ENCODE results near the gene EPOP. TPM values are rescaled to one million over a fixed set of nuclear protein-coding genes. Genes with fewer than 3 reads are reported as not detected.
A peak's percentile ranks its signal among the peaks of the same experiment; 100 is the strongest.

Gene EPOP
- total RNA-seq, 4 donors from 2014 or later = 1.8 to 8.7 (median 3.3) TPM

GRCh38 chr17:38681096-38681495, 6.3 kb upstream of the EPOP start:
- TF ChIP-seq CTCF (IDR thresholded peaks at IDR 0.05) (no peak), POLR2A (IDR thresholded peaks at IDR 0.05) (no peak)
- intact Hi-C loops (cut with DNase I; ENCODE audit: low total_unique reads) = loop anchor here (2.0 kb wide), 1 partner anchor 54 kb away; no protein-coding TSS in a partner anchor
- 82 to 84% methylated on average over 3 of the region's 3 CpGs for WGBS, 2 donors

DNA sequence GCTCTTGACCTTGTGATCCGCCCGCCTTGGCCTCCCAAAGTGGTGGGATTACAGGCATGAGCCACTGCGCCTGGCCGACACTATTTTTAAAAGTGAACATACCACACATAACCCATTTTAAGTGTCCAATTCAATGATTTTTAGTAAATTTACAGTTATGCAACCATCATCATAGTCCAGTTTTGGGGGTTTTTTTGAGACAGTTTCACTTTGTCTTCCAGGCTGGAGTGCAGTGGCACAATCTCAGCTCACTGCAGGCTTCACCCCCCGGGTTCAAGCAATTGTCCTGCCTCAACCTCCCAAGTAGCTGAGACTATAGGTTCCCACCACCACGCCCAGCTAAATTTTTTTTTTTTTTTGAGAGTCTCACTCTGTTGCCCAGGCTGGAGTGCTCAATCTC, 3.1 kb upstream of the EPOP start:
- no peak overlapping the region for H3K4me3 ChIP-seq (ENCODE audit: low read depth, poor library complexity, severe bottlenecking)
- TF ChIP-seq POLR2A (IDR thresholded peaks at IDR 0.05) (no peak), CTCF (IDR thresholded peaks at IDR 0.05) (no peak)
- intact Hi-C loops (cut with DNase I; ENCODE audit: low total_unique reads) = no loop called here
- no peak for DNase-seq (ENCODE audit: low spot score in 2 of 2)
- 89 to 93% methylated on average over 6 of the region's 6 CpGs for WGBS, 2 donors

More at GRCh38 chr17:38681096-38681495, 6.3 kb upstream of the EPOP start:
- DNase-seq (ENCODE audit: low spot score in 2 of 2) = no peak
- no peak overlapping the region for H3K4me3 ChIP-seq (ENCODE audit: low read depth, poor library complexity, severe bottlenecking)

DNA sequence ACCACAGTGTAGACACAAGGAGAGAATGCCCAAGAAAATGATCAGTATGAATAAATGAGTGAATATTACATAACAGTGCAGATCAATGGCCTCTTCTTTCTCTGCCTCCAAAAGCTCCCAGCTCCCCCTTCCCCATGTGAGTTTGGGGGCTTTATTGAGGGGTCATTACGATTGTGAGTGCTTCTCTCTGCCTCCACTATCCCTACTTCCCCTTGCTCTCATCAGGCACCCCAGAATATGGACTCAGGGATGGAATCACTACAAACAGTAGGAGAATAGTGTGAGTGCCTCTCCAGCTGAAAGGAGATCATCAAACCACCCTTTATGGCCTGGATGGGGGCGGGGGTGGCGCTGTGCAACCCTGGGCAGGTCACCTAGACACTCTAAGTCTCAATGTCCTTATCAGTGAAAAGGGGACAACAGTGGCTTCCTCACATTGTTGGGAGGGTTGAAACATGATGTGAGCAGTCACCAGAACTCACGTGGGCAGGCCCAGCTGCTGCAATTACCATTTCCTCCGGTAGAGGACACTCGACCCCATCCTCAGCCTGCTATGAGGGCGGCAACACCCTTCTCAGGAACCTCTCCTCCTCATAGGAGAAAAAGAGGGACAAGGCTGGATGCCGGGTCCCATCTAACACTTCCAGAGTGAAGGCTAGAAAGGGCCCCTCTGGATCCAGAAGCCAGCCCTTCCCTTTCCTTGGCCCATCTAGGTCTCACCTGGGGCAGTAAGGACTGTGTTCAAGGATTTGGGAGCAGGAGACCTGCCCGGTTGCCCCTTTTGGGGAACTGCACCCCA, 2.1 kb upstream of the EPOP start:
- 11 to 13% methylated on average over 9 of the region's 9 CpGs for WGBS, 2 donors
- no peak for TF ChIP-seq POLR2A (IDR thresholded peaks at IDR 0.05)
- peak in 1 of 3 donors; percentile 98 for TF ChIP-seq CTCF (IDR thresholded peaks at IDR 0.05)

DNA sequence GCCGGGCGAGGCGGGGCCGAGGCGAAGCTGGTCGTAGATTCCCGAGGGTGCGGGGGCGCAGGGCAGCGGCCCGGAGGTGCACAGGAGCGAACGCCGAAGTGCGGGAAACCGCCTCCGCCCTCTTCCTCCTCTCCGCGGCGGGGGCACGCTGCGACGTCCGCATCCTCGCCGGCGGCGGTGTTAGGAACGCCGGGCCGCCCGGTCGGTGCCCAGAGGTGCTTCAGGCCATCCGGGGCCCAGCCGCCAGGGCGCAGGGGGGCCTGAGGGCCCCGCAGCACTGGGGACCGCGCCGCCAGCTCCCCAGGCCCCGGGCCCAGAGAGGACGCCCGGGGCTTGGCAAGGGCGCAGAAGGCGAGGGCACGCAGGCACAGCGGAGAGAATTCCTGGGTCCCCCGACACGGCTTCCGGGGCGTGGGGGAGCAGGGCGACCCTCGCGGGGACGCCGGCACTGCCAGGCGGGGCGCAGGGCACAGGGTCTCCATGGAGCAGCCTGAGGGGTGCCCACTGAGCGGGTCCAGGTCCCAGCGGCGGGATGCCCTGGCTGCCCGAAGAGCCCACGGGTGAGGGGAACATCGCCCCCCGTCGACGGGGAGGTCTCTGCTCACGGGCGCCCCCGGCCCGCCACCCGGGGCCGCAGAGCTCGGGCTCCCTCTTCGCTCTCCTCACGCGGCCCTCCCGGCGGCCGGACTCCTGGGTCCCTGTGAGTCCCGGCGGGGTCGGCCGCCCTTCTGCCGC, 576 bp downstream of the EPOP start:
- intact Hi-C loops (cut with DNase I; ENCODE audit: low total_unique reads) = loop anchor here (2.0 kb wide), 1 partner anchor 57 kb away; the partner anchor contains the start of gene CISD3
- DNase-seq (ENCODE audit: low spot score in 2 of 2) = peak in 1 of 2 donors; percentile 86
- H3K4me3 ChIP-seq (ENCODE audit: low read depth, poor library complexity, severe bottlenecking) = peak overlapping the region; percentile 51
- WGBS, 2 donors = 1 to 2% methylated on average over 31 to 62 of the region's 85 CpGs
- TF ChIP-seq POLR2A (IDR thresholded peaks at IDR 0.05) (no peak), CTCF (IDR thresholded peaks at IDR 0.05) (no peak)

More for the DNA sequence above, 2.1 kb upstream of the EPOP start:
- H3K4me3 ChIP-seq (ENCODE audit: low read depth, poor library complexity, severe bottlenecking) = no peak overlapping the region
- intact Hi-C loops (cut with DNase I; ENCODE audit: low total_unique reads) = no loop called here
- peak; percentile 85 to 96 for DNase-seq (ENCODE audit: low spot score in 2 of 2)

DNA sequence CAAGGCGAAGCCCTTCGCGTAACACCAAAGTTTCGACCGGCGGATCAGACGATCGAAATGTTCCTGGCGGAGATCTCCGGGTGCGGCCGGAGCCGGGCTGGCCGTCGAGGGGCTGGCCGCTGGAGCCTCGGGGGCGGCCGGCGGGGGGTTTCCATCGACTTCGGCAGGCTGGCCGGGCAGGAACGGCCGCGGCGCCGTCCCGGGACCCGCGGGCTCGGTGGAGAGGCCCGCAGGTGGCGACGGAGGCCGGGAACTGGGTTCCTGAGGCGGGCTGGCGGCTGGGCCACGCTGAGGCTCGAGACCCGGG, 1.1 kb downstream of the EPOP start:
- TF ChIP-seq POLR2A (IDR thresholded peaks at IDR 0.05) (no peak), CTCF (IDR thresholded peaks at IDR 0.05) (no peak)
- DNase-seq (ENCODE audit: low spot score in 2 of 2) = no peak
- intact Hi-C loops (cut with DNase I; ENCODE audit: low total_unique reads) = loop anchor here (2.0 kb wide), 1 partner anchor 57 kb away; the partner anchor contains the start of gene CISD3
- WGBS, 2 donors = 0 to 2% methylated on average over 13 to 37 of the region's 41 CpGs
- H3K4me3 ChIP-seq (ENCODE audit: low read depth, poor library complexity, severe bottlenecking) = peak overlapping the region; percentile 51
